Vein endothelial cell (primary cell): ENCODE data around the gene APBB2. TPM values are rescaled to one million over a fixed set of nuclear protein-coding genes. Genes with fewer than 3 reads are reported as not detected.

Experiments used
- small RNA-seq: library from RNA; depleted of rRNA; stranded (forward); fragments of <200 nt; gene quantifications from one replicate; pipeline ENCODE3, GENCODE V24; 2012
- total RNA-seq: library from RNA; depleted of rRNA; stranded (reverse); fragments of >200 nt; gene quantifications from 2 replicates; pipeline ENCODE4 v1.2.3, GENCODE V29; 2012

APBB2 gene
- total RNA-seq = 159 and 230 TPM in 2 replicates

DNA sequence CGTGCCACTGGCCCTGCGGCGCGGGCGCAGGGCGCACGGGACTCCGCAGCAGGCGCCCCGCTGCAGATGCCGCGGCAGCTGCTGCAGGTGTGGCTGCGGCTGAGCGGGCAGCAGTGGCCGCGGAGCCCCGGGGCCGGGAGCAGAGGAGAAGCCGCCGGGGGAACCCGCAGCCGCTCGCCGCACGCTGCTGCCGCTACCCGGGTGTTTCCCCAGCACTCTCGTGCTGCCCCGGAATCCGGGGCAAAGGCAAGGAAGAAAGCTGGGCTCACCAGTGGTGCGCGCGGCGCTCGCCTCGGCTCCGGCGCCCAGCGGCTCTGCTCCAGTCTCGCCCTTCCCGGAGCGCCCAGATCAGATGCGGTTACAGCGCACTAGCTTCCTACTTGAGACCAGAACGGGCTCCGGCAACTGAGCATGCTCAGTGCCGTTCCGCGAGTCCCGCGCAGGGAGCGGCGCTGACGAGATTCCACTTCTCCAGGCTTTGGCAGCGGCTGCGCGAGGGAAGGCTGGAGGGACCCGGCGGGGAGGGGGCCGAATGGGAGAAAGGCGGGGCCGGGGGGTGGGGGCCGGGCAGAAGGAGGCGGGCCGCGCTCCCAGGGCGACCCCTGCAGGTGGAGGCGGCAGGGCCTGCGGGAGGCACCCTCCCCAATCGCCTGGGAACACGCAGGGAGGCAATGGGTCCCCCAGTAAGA, at the start of gene APBB2:
APBB2 (minus strand) TSS at position 407 of the 689 bp plus-strand sequence. CDS start 181,288 bp downstream, outside the sequence.

DNA sequence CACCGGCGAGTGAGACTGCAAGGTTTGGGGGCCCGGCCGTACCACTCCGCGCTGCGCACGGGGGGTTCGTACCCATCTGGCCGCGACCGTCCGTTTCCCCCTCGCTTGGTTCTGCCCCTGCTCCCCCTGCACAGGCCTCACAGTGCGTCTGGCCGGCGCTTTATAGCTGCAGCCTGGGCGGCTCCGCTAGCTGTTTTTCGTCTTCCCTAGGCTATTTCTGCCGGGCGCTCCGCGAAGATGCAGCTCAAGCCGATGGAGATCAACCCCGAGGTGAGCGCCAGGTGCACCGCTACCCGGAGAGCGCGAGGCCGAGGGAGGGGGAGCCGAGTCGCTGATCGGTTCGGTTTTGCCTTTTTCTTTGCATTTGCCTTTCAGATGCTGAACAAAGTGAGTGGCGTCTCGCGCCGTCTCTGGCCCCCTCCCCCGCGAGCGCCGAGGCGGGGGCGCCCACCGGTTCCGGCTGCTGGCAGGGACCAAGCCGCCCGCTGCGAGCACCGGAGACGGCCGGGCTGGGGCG, 42.5 kb upstream of the APBB2 start, which contains the start of gene UCHL1:
UCHL1 (plus strand) TSS at position 189 of the 517 bp plus-strand sequence; CDS start at position 238, 49 bp downstream.

Small RNAs within 50 kb of the gene (small RNA-seq; reads per million reads assigned to genes)
- gene RF00019 (not detected), gene RNA5SP160 (not detected), gene RNU6-1195P (0.11 reads per million), gene RNU6-836P (not detected)

Other genes starting within 250 kb of the APBB2 start
- gene UCHL1, start 42.4 kb upstream of the APBB2 start, total RNA-seq = 213 and 788 TPM in 2 replicates